Activated T-helper 1 cell treated with anti-CD3 and anti-CD28 coated beads, Interleukin-12 subunit alpha, Interleukin-12 subunit beta, Interleukin-2, Interleukin-4 antibody, amounts not matched to agents 30 ng/mL and 10 ng/mL and 1 ng/mL, durations not matched to agents 14 hours and 24 hours and 36 hours (primary cell): ENCODE measurements around the gene SNRNP27. TPM values are rescaled to one million over a fixed set of nuclear protein-coding genes. Genes with fewer than 3 reads are reported as not detected.
"Not testable (repeated sequence)": the region's sequence is repeated elsewhere in the genome, so short reads cannot be mapped to it uniquely, and the experiment has no call there.

ENCODE experiments used
- DNase-seq: peaks from one replicate; pipeline ENCODE4 v3.0.0; 2021; ENCODE audit warnings: low spot score
- H3K27ac Mint-ChIP-seq: one replicate; pipeline ENCODE4 v1.8.0; 2021; ENCODE audit warnings: mild to moderate bottlenecking, mixed read lengths
- H3K27me3 Mint-ChIP-seq: one replicate; pipeline ENCODE4 v1.8.0; 2022; ENCODE audit warnings: mild to moderate bottlenecking, moderate library complexity, mixed read lengths; ENCODE audit not compliant: insufficient read depth
- H3K36me3 Mint-ChIP-seq: one replicate; pipeline ENCODE4 v1.8.0; 2021; ENCODE audit warnings: low read depth, mixed read lengths
- H3K4me1 Mint-ChIP-seq: one replicate; pipeline ENCODE4 v1.8.0; 2021; ENCODE audit warnings: low read depth, mixed read lengths
- H3K4me3 Mint-ChIP-seq: one replicate; pipeline ENCODE4 v1.8.0; 2021; ENCODE audit warnings: mild to moderate bottlenecking, moderate library complexity, mixed read lengths
- H3K9me3 Mint-ChIP-seq: one replicate; pipeline ENCODE4 v1.8.0; 2021; ENCODE audit warnings: mixed read lengths
- intact Hi-C: fragments of 100-400 bp; cut with micrococcal nuclease; formaldehyde crosslinking; loops from one replicate; pipeline ENCODE4 v1.15.1; 2024
- total RNA-seq: library from RNA; stranded (reverse); gene quantifications from 2 replicates; pipeline ENCODE4 v1.2.3, GENCODE V29; 2022

SNRNP27 gene
- total RNA-seq, 1 donor from 2014 or later = 55.6 TPM

- no peak for DNase-seq
- Mint-ChIP-seq H3K36me3 (peaks cover 39% of the 10 kb centered on the region), H3K27me3 (peaks cover 2% of the 10 kb centered on the region), H3K27ac (peak overlapping the region; percentile 34), H3K4me1 (peaks cover 52% of the 10 kb centered on the region), H3K9me3 (peaks cover 4% of the 10 kb centered on the region), H3K4me3 (no peak overlapping the region)
- intact Hi-C loops = no loop called here
These were observed 51.0 kb downstream of the SNRNP27 start for GRCh38 chr2:69944756-69945155.

DNA sequence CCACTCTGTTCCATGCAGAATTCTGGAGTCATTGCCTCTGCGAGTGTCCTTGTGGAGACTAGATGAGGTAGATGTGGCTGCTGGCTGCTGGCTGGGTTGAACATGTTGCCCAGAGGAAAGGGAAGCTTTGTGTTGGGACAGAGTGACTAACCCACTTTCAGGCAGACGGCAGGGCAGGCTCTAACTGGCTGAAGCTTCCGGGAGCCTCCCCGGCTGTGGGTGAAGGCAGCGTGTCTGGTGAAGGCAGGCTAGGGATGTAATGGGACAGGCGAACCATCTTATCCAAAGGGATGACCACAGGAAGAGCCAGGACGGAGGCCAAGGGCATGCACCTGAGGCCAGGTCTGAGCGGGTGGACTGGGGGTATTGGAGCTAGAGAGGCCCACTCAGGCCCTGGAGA lies 51.7 kb downstream of the SNRNP27 start:
- H3K27ac Mint-ChIP-seq = peak overlapping the region; percentile 86
- DNase-seq = no peak
- H3K4me3 Mint-ChIP-seq = peak overlapping the region; percentile 67
- intact Hi-C loops = no loop called here
- H3K36me3 Mint-ChIP-seq = peaks cover 32% of the 10 kb centered on the region
- peaks cover 4% of the 10 kb centered on the region for H3K9me3 Mint-ChIP-seq
- H3K27me3 Mint-ChIP-seq = peaks cover 5% of the 10 kb centered on the region
- peaks cover 52% of the 10 kb centered on the region for H3K4me1 Mint-ChIP-seq

GRCh38 chr2:69945941-69946340 lies 52.2 kb downstream of the SNRNP27 start:
- H3K4me3 Mint-ChIP-seq = peak overlapping the region; percentile 67
- DNase-seq = no peak

DNA sequence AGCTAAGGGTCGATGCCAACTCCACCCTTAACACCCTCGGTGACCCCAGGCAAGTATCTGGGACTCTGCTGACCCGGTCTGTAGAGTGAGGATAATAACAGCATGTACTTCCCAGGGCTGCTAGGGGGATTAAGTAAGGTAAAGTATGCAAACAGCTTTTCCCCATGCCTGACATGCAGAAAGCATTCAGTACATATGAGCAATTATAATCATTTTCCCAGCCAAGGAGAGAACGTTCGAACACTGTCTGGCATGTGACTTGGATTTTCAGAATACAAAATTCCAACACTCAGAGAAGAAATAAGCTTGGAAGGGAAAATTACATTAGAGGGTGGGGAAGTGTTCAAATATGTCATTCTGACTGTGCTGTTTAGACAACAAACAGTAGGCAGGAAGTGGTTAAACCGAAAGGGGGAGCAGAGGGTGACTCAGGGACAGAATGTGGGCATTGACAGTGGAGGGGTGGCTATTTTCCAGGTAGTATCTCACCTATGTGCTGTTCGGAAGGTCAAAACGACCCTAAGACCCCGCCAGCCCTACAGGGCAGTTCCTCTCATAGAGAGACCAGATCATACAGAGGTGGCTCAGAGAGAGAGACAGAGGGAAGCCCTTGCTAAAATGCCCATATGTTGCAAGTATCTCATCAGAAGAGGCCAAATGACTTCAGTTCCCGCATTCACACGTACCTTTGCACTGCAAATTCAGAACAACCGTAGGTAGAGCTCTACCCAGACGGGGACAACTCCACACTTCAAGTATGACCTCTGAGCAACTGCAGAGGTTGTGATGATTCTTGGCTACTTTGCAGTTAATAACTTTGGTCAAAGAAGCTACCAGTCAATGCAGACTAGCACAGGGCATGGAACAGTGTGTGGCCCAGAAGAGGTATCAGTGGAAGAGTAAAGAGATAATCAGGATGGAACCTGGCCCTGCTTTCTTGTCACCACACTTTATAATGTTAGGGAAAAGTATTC lies 52.9 kb downstream of the SNRNP27 start:
- H3K27me3 Mint-ChIP-seq = peaks cover 5% of the 10 kb centered on the region
- peak overlapping the region; percentile 67 for H3K4me3 Mint-ChIP-seq
- intact Hi-C loops = loop anchor here (1.0 to 2.0 kb wide), 6 partner anchors 12 to 244 kb away; no protein-coding TSS in a partner anchor
- H3K4me1 Mint-ChIP-seq = peaks cover 52% of the 10 kb centered on the region
- H3K36me3 Mint-ChIP-seq = peaks cover 22% of the 10 kb centered on the region
- peak; percentile 66 for DNase-seq
- H3K27ac Mint-ChIP-seq = peak overlapping the region; percentile 86
- H3K9me3 Mint-ChIP-seq = peaks cover 4% of the 10 kb centered on the region

More at GRCh38 chr2:69945941-69946340, 52.2 kb downstream of the SNRNP27 start:
- H3K36me3 Mint-ChIP-seq = peaks cover 27% of the 10 kb centered on the region
- peaks cover 52% of the 10 kb centered on the region for H3K4me1 Mint-ChIP-seq
- H3K27ac Mint-ChIP-seq = peak overlapping the region; percentile 86
- intact Hi-C loops = loop anchor here (1.0 to 2.0 kb wide), 6 partner anchors 12 to 244 kb away; no protein-coding TSS in a partner anchor
- H3K9me3 Mint-ChIP-seq = peaks cover 4% of the 10 kb centered on the region
- peaks cover 5% of the 10 kb centered on the region for H3K27me3 Mint-ChIP-seq

- Mint-ChIP-seq H3K9me3 (peaks cover 4% of the 10 kb centered on the region), H3K36me3 (peaks cover 15% of the 10 kb centered on the region), H3K27ac (peak overlapping the region; percentile 86), H3K4me3 (peak overlapping the region; percentile 67), H3K4me1 (peaks cover 56% of the 10 kb centered on the region), H3K27me3 (peaks cover 5% of the 10 kb centered on the region)
- intact Hi-C loops = loop anchor here (2.0 kb wide), 1 partner anchor 41 kb away; no protein-coding TSS in a partner anchor
- DNase-seq = no peak
These were observed 53.7 kb downstream of the SNRNP27 start for GRCh38 chr2:69947325-69947931.

- Mint-ChIP-seq H3K4me1 (peaks cover 60% of the 10 kb centered on the region), H3K36me3 (peaks cover 9% of the 10 kb centered on the region), H3K9me3 (peaks cover 4% of the 10 kb centered on the region), H3K27me3 (peaks cover 5% of the 10 kb centered on the region), H3K27ac (peak overlapping the region; percentile 86), H3K4me3 (no peak overlapping the region)
- no peak for DNase-seq
- intact Hi-C loops = no loop called here
These were observed 54.5 kb downstream of the SNRNP27 start for GRCh38 chr2:69948032-69948962.

DNA sequence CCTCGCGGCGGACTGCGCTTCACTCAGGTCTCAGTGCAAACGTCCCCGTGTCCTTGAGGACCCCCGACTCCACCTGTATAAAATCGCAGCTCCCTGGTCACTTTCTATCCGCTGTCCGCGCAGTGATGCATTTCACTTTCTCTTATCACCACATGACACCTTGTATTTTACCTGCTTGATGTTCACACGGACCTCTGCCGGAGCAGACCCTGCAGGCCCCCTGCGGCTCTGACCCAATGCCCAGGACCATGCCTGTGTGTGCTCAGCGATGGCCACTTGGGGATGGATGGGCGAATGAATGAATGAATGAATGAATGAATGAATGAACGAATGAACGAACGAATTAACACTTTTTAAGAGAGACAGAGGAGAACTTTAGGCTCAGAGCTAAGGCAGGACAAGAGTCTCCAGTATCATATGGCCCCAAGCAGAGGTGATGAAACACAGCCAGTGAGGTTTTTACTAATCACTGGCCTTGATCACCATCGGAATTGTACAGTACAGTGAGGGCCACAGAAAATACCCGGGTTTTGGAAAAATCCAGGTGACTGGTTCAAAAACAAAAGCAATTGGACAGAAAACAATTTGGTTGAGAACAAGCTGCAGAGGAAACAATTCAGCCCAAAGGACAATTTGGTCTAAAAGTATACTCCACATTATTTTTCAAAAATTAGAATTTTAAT lies 55.3 kb downstream of the SNRNP27 start:
- DNase-seq = no peak
- Mint-ChIP-seq H3K9me3 (peaks cover 4% of the 10 kb centered on the region), H3K4me1 (peaks cover 53% of the 10 kb centered on the region), H3K4me3 (no peak overlapping the region), H3K36me3 (peaks cover 7% of the 10 kb centered on the region), H3K27ac (peak overlapping the region; percentile 67), H3K27me3 (peaks cover 5% of the 10 kb centered on the region)
- intact Hi-C loops = no loop called here

GRCh38 chr2:69950241-69950640 lies 56.5 kb downstream of the SNRNP27 start:
- Mint-ChIP-seq H3K9me3 (peaks cover 4% of the 10 kb centered on the region), H3K4me3 (no peak overlapping the region), H3K36me3 (peaks cover 6% of the 10 kb centered on the region), H3K27me3 (peaks cover 5% of the 10 kb centered on the region), H3K27ac (no peak overlapping the region), H3K4me1 (peaks cover 43% of the 10 kb centered on the region)
- DNase-seq = no peak
- intact Hi-C loops = no loop called here

GRCh38 chr2:69950671-69951070 lies 56.9 kb downstream of the SNRNP27 start:
- H3K4me3 Mint-ChIP-seq, H3K27me3 Mint-ChIP-seq, H3K9me3 Mint-ChIP-seq, intact Hi-C loops, H3K27ac Mint-ChIP-seq, DNase-seq, H3K36me3 Mint-ChIP-seq: not testable (repeated sequence)
- H3K4me1 Mint-ChIP-seq = peaks cover 39% of the 10 kb centered on the region

- Mint-ChIP-seq H3K27me3 (peaks cover 22% of the 10 kb centered on the region), H3K4me1 (peaks cover 29% of the 10 kb centered on the region), H3K27ac (no peak overlapping the region), H3K36me3 (peaks cover 5% of the 10 kb centered on the region), H3K4me3 (no peak overlapping the region), H3K9me3 (no peaks in the 10 kb centered on the region)
- intact Hi-C loops = no loop called here
- no peak for DNase-seq
These were observed 58.8 kb downstream of the SNRNP27 start for GRCh38 chr2:69952336-69953115.

DNA sequence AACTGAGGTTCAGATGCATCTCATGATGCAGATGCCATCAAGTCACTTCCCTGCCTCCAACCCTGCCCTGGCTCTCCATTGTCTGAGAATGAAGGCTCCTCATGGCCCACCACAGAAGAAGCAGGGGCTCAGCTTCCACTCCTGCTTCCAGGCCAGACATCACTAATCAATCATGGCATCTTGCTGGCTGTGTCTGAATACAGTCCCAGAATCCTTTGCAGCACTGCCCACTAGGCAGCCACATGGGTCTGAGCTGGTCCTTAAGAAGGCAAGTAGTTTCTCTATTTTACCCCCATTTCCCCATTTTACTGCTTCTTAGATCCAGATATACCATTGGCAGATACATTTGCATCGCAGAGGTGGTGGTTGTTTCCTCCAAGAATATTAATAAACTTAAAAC lies 60.3 kb downstream of the SNRNP27 start:
- Mint-ChIP-seq H3K36me3 (peaks cover 5% of the 10 kb centered on the region), H3K4me1 (peaks cover 29% of the 10 kb centered on the region), H3K9me3 (no peaks in the 10 kb centered on the region), H3K27me3 (peaks cover 20% of the 10 kb centered on the region), H3K4me3 (no peak overlapping the region), H3K27ac (no peak overlapping the region)
- intact Hi-C loops = no loop called here
- DNase-seq = no peak
